Peyer's patch (tissue), 4 donors: ENCODE results near the gene FRMD8.

Experiments
- CTCF ChIP-seq, 6 experiments: fragments of 450-650 bp in 4 of 6; fragments of 200-600 bp in 2 of 6; sonication (generic) in 1 of 6; IDR thresholded peaks; one replicate each; pipeline ENCODE4 v1.5.1; 2017 to 2019; ENCODE audit warnings: antibody characterized with exemption in 6 of 6, mild to moderate bottlenecking in 3 of 6, moderate library complexity in 1 of 6
- POLR2A ChIP-seq, 2 donors: fragments of 450-650 bp; IDR thresholded peaks; one replicate each; pipeline ENCODE4 v1.5.1; 2017; ENCODE audit warnings: antibody characterized with exemption in 2 of 2, mild to moderate bottlenecking in 2 of 2, moderate library complexity in 2 of 2

- TF ChIP-seq CTCF (IDR thresholded peaks at IDR 0.05) (no peak), POLR2A (IDR thresholded peaks at IDR 0.05) (no peak)
Observed at GRCh38 chr11:65399845-65400244, 13.4 kb downstream of the FRMD8 start.
